ENCODE data around the gene TRPV4. TPM values are rescaled to one million over a fixed set of nuclear protein-coding genes. Genes with fewer than 3 reads are reported as not detected.

The TRPV4 gene
- total RNA-seq, 1 donor from 2014 or later = 0.56 TPM

- no peaks in the 10 kb centered on the region for H4K20me1 ChIP-seq (ENCODE audit: low read depth)
- H3K79me2 ChIP-seq (ENCODE audit: low read depth) = no peaks in the 10 kb centered on the region
- no peaks in the 10 kb centered on the region for H3K36me3 ChIP-seq
- Mint-ChIP-seq H3K4me1 (peaks cover 9% of the 10 kb centered on the region), H3K36me3 (no peaks in the 10 kb centered on the region), H3K4me3 (no peak overlapping the region), H3K27ac (no peak overlapping the region), H3K9me3 (peaks cover 8% of the 10 kb centered on the region), H3K27me3 (ENCODE audit: insufficient read depth, low read depth) (peaks cover 4% of the 10 kb centered on the region)
- H3K4me1 ChIP-seq = no peaks in the 10 kb centered on the region
- H3K9ac ChIP-seq = no peak overlapping the region
- H3K4me2 ChIP-seq = no peak overlapping the region
- no peak overlapping the region for H3K27ac ChIP-seq
- H2AFZ ChIP-seq (replicated peaks) = no peak overlapping the region
- no peak for DNase-seq (ENCODE audit: low spot score)
- TF ChIP-seq CTCF (IDR thresholded peaks at IDR 0.05) = no peak
- TF ChIP-seq EZH2phosphoT487 (IDR thresholded peaks at IDR 0.05) = no peak
- TF ChIP-seq EZH2 (IDR thresholded peaks at IDR 0.05) = no peak
- H3K27me3 ChIP-seq = no peaks in the 10 kb centered on the region
- H3F3A ChIP-seq (ENCODE audit: low read depth) = no peaks in the 10 kb centered on the region
- H3K4me3 ChIP-seq = no peak overlapping the region
- H3K9me3 ChIP-seq (ENCODE audit: low read depth) = no peaks in the 10 kb centered on the region
Measured at GRCh38 chr12:109781668-109782325, 51.4 kb downstream of the TRPV4 start.

- no peaks in the 10 kb centered on the region for H3F3A ChIP-seq (ENCODE audit: low read depth)
- Mint-ChIP-seq H3K27ac (no peak overlapping the region), H3K4me3 (no peak overlapping the region), H3K9me3 (peaks cover 8% of the 10 kb centered on the region), H3K4me1 (peaks cover 9% of the 10 kb centered on the region), H3K36me3 (no peaks in the 10 kb centered on the region), H3K27me3 (ENCODE audit: insufficient read depth, low read depth) (no peaks in the 10 kb centered on the region)
- no peak overlapping the region for H3K27ac ChIP-seq
- DNase-seq (ENCODE audit: low spot score) = no peak
- no peaks in the 10 kb centered on the region for H3K4me1 ChIP-seq
- H3K9ac ChIP-seq = no peak overlapping the region
- no peak overlapping the region for H2AFZ ChIP-seq (replicated peaks)
- no peaks in the 10 kb centered on the region for H3K27me3 ChIP-seq
- H3K79me2 ChIP-seq (ENCODE audit: low read depth) = no peaks in the 10 kb centered on the region
- H3K4me2 ChIP-seq = no peak overlapping the region
- no peaks in the 10 kb centered on the region for H3K36me3 ChIP-seq
- H4K20me1 ChIP-seq (ENCODE audit: low read depth) = no peaks in the 10 kb centered on the region
- TF ChIP-seq EZH2 (IDR thresholded peaks at IDR 0.05) = no peak
- peak; percentile 10 for TF ChIP-seq CTCF (IDR thresholded peaks at IDR 0.05)
- no peak for TF ChIP-seq EZH2phosphoT487 (IDR thresholded peaks at IDR 0.05)
- H3K9me3 ChIP-seq (ENCODE audit: low read depth) = no peaks in the 10 kb centered on the region
- no peak overlapping the region for H3K4me3 ChIP-seq
Measured at GRCh38 chr12:109779382-109779781, 53.8 kb downstream of the TRPV4 start.

GRCh38 chr12:109778684-109779083 lies 54.5 kb downstream of the TRPV4 start:
- Histone ChIP-seq H3K4me1 (no peaks in the 10 kb centered on the region), H3F3A (ENCODE audit: low read depth) (no peaks in the 10 kb centered on the region), H4K20me1 (ENCODE audit: low read depth) (no peaks in the 10 kb centered on the region), H2AFZ (replicated peaks) (no peak overlapping the region), H3K27me3 (no peaks in the 10 kb centered on the region), H3K4me2 (no peak overlapping the region), H3K9me3 (ENCODE audit: low read depth) (no peaks in the 10 kb centered on the region), H3K36me3 (no peaks in the 10 kb centered on the region), H3K4me3 (no peak overlapping the region), H3K9ac (no peak overlapping the region), H3K79me2 (ENCODE audit: low read depth) (no peaks in the 10 kb centered on the region), H3K27ac (no peak overlapping the region)
- no peak overlapping the region for H3K27ac Mint-ChIP-seq
- H3K4me3 Mint-ChIP-seq = no peak overlapping the region
- H3K36me3 Mint-ChIP-seq = no peaks in the 10 kb centered on the region
- no peak for TF ChIP-seq EZH2 (IDR thresholded peaks at IDR 0.05)
- no peak for TF ChIP-seq CTCF (IDR thresholded peaks at IDR 0.05)
- no peak for TF ChIP-seq EZH2phosphoT487 (IDR thresholded peaks at IDR 0.05)
- peaks cover 9% of the 10 kb centered on the region for H3K4me1 Mint-ChIP-seq
- peaks cover 8% of the 10 kb centered on the region for H3K9me3 Mint-ChIP-seq
- DNase-seq (ENCODE audit: low spot score) = no peak
- peaks cover 4% of the 10 kb centered on the region for H3K27me3 Mint-ChIP-seq (ENCODE audit: insufficient read depth, low read depth)

All from neural progenitor cell (in vitro differentiated cells).